ENCODE results near the gene USP6NL. TPM values are rescaled to one million over a fixed set of nuclear protein-coding genes. Genes with fewer than 3 reads are reported as not detected.
A peak's percentile ranks its signal among the peaks of the same experiment; 100 is the strongest.

The USP6NL gene
- total RNA-seq, 1 experiment from 2014 or later: 35.6 TPM

- no peaks in the 10 kb centered on the region for H3K9me3 Mint-ChIP-seq (ENCODE audit: unreplicated experiment)
These were observed 76.0 kb downstream of the USP6NL start for GRCh38 chr10:11535346-11535959.

GRCh38 chr10:11533328-11533781 is 78.1 kb downstream of the USP6NL start:
- peak; percentile 45 to 51 for TF ChIP-seq CTCF (IDR thresholded peaks at IDR 0.05; ENCODE audit: insufficient read depth in 1 of 2, low read depth in 1 of 2, low read length in 1 of 2, severe bottlenecking in 1 of 2, unreplicated experiment in 1 of 2)
- H3K36me3 Mint-ChIP-seq (ENCODE audit: insufficient read depth, unreplicated experiment): no peaks in the 10 kb centered on the region
- DNase-seq: peak in 1 of 2 experiments; percentile 41
- no peaks in the 10 kb centered on the region for H3K9me3 Mint-ChIP-seq (ENCODE audit: unreplicated experiment)
- Histone ChIP-seq H3K4me1 (no peaks in the 10 kb centered on the region), H3K4me3 (ENCODE audit: low read depth, low read length) (no peak overlapping the region), H3K9me3 (no peaks in the 10 kb centered on the region), H3K27me3 (replicated peaks; ENCODE audit: control insufficient read depth, insufficient read depth, low read length) (no peaks in the 10 kb centered on the region), H3K36me3 (ENCODE audit: control insufficient read depth, insufficient read depth, low read length) (no peaks in the 10 kb centered on the region)
- peaks cover 23% of the 10 kb centered on the region for H3K4me1 Mint-ChIP-seq (ENCODE audit: low read depth, unreplicated experiment)
- ChIA-PET POLR2A (no interaction called here), CTCF (interaction anchor here (1.4 kb wide), 1 partner anchor 192 kb away, joined by 6 read pairs; no protein-coding TSS in a partner anchor)
- intact Hi-C loops (cut with micrococcal nuclease; ENCODE audit: unreplicated experiment): loop anchor here (5.0 kb wide), 1 partner anchor 224 kb away; no protein-coding TSS in a partner anchor
- no TSS peak for BruUV-seq (replicated peaks)
- no peak overlapping the region for H3K27ac Mint-ChIP-seq (ENCODE audit: unreplicated experiment)
- H3K27me3 Mint-ChIP-seq (ENCODE audit: insufficient read depth, unreplicated experiment): no peaks in the 10 kb centered on the region
- no peak overlapping the region for H3K4me3 Mint-ChIP-seq (ENCODE audit: unreplicated experiment)

More at GRCh38 chr10:11535346-11535959, 76.0 kb downstream of the USP6NL start:
- CTCF ChIA-PET: no interaction called here
- Mint-ChIP-seq H3K27ac (ENCODE audit: unreplicated experiment) (no peak overlapping the region), H3K36me3 (ENCODE audit: insufficient read depth, unreplicated experiment) (no peaks in the 10 kb centered on the region), H3K4me3 (ENCODE audit: unreplicated experiment) (no peak overlapping the region), H3K27me3 (ENCODE audit: insufficient read depth, unreplicated experiment) (no peaks in the 10 kb centered on the region), H3K4me1 (ENCODE audit: low read depth, unreplicated experiment) (peaks cover 23% of the 10 kb centered on the region)
- no peaks in the 10 kb centered on the region for H3K27me3 ChIP-seq (replicated peaks; ENCODE audit: control insufficient read depth, insufficient read depth, low read length)
- BruUV-seq (replicated peaks): no TSS peak
- no peaks in the 10 kb centered on the region for H3K4me1 ChIP-seq
- no peak overlapping the region for H3K4me3 ChIP-seq (ENCODE audit: low read depth, low read length)
- no peak for DNase-seq
- intact Hi-C loops (cut with micrococcal nuclease; ENCODE audit: unreplicated experiment): no loop called here
- POLR2A ChIA-PET: no interaction called here
- H3K9me3 ChIP-seq: no peaks in the 10 kb centered on the region
- no peak for TF ChIP-seq CTCF (IDR thresholded peaks at IDR 0.05; ENCODE audit: insufficient read depth in 1 of 2, low read depth in 1 of 2, low read length in 1 of 2, severe bottlenecking in 1 of 2, unreplicated experiment in 1 of 2)
- no peaks in the 10 kb centered on the region for H3K36me3 ChIP-seq (ENCODE audit: control insufficient read depth, insufficient read depth, low read length)

GRCh38 chr10:11532306-11532705 is 79.1 kb downstream of the USP6NL start:
- no peak for TF ChIP-seq CTCF (IDR thresholded peaks at IDR 0.05; ENCODE audit: insufficient read depth in 1 of 2, low read depth in 1 of 2, low read length in 1 of 2, severe bottlenecking in 1 of 2, unreplicated experiment in 1 of 2)
- Histone ChIP-seq H3K36me3 (ENCODE audit: control insufficient read depth, insufficient read depth, low read length) (no peaks in the 10 kb centered on the region), H3K4me3 (ENCODE audit: low read depth, low read length) (no peak overlapping the region), H3K9me3 (no peaks in the 10 kb centered on the region), H3K4me1 (no peaks in the 10 kb centered on the region), H3K27me3 (replicated peaks; ENCODE audit: control insufficient read depth, insufficient read depth, low read length) (no peaks in the 10 kb centered on the region)
- H3K27ac Mint-ChIP-seq (ENCODE audit: unreplicated experiment): no peak overlapping the region
- BruUV-seq (replicated peaks): no TSS peak
- CTCF ChIA-PET: interaction anchor here (1.4 kb wide), 1 partner anchor 193 kb away, joined by 6 read pairs; no protein-coding TSS in a partner anchor
- intact Hi-C loops (cut with micrococcal nuclease; ENCODE audit: unreplicated experiment): loop anchor here (5.0 kb wide), 1 partner anchor 225 kb away; no protein-coding TSS in a partner anchor
- H3K9me3 Mint-ChIP-seq (ENCODE audit: unreplicated experiment): no peaks in the 10 kb centered on the region
- H3K4me3 Mint-ChIP-seq (ENCODE audit: unreplicated experiment): no peak overlapping the region
- H3K4me1 Mint-ChIP-seq (ENCODE audit: low read depth, unreplicated experiment): peaks cover 23% of the 10 kb centered on the region
- no peaks in the 10 kb centered on the region for H3K36me3 Mint-ChIP-seq (ENCODE audit: insufficient read depth, unreplicated experiment)
- H3K27me3 Mint-ChIP-seq (ENCODE audit: insufficient read depth, unreplicated experiment): no peaks in the 10 kb centered on the region
- DNase-seq: no peak
- POLR2A ChIA-PET: no interaction called here

Data from Caco-2 (cell line).